K562 (cell line): ENCODE measurements around the gene ENO2. TPM values are rescaled to one million over a fixed set of nuclear protein-coding genes. Genes with fewer than 3 reads are reported as not detected.

Experiments used
- BHLHE40 ChIP-seq: IDR thresholded peaks from 2 replicates; pipeline ENCODE4 v1.6.1; 2011; ENCODE audit warnings: low read length, improper control_type of control experiment
- BRD4 ChIP-seq: fragments of 200-600 bp; sonication (generic); IDR thresholded peaks from 2 replicates; pipeline ENCODE4 v1.6.1; 2017; ENCODE audit warnings: inconsistent platforms
- CCNT2 ChIP-seq: IDR thresholded peaks from 2 replicates; pipeline ENCODE4 v1.6.1; 2011; ENCODE audit warnings: borderline replicate concordance, low read depth, mild to moderate bottlenecking, moderate library complexity, mixed read lengths, low read length; ENCODE audit not compliant: insufficient read length; ENCODE audit errors: extremely low read depth
- CHD2 ChIP-seq: IDR thresholded peaks from 2 replicates; pipeline ENCODE4 v1.6.1; 2011; ENCODE audit warnings: low read depth, low read length
- HNRNPUL1 ChIP-seq: fragments of 200-400 bp; formaldehyde crosslinking; IDR thresholded peaks from 2 replicates; pipeline ENCODE4 v1.6.1; 2017; ENCODE audit warnings: low read length
- LARP7 ChIP-seq: fragments of 450-650 bp; IDR thresholded peaks from 2 replicates; pipeline ENCODE4 v1.6.1; 2016
- MEIS2 ChIP-seq: fragments of 450-650 bp; IDR thresholded peaks from 2 replicates; pipeline ENCODE4 v1.6.1; 2014; ENCODE audit warnings: mild to moderate bottlenecking; ENCODE audit not compliant: partially characterized antibody
- NFRKB ChIP-seq: fragments of 450-650 bp; IDR thresholded peaks from 2 replicates; pipeline ENCODE4 v1.6.1; 2016; ENCODE audit warnings: low read depth
- RB1 ChIP-seq: fragments of 450-650 bp; IDR thresholded peaks from 2 replicates; pipeline ENCODE4 v1.6.1; 2017; ENCODE audit warnings: low read depth, mild to moderate bottlenecking
- SOX6 ChIP-seq: fragments of 450-650 bp; IDR thresholded peaks from 2 replicates; pipeline ENCODE4 v1.6.1; 2014; ENCODE audit warnings: mild to moderate bottlenecking
- SRSF7 ChIP-seq: fragments of 200-400 bp; formaldehyde crosslinking; optimal IDR thresholded peaks from 2 replicates; pipeline ENCODE3; 2017; ENCODE audit warnings: mild to moderate bottlenecking, low read depth, low read length
- TAL1 ChIP-seq: fragments of 450-650 bp; IDR thresholded peaks from 2 replicates; pipeline ENCODE4 v1.6.1; 2016; ENCODE audit warnings: mild to moderate bottlenecking
- TCFL5 ChIP-seq: fragments of 250-450 bp; sonication (Bioruptor Pico); conservative IDR thresholded peaks from 2 replicates; pipeline ENCODE4 v1.6.1; 2021; ENCODE audit warnings: mild to moderate bottlenecking, moderate library complexity, matching md5 sums
- U2AF1 ChIP-seq: fragments of 200-400 bp; formaldehyde crosslinking; optimal IDR thresholded peaks from 2 replicates; pipeline ENCODE3; 2017; ENCODE audit warnings: mild to moderate bottlenecking, low read depth, low read length, moderate library complexity
- ZNF232 ChIP-seq: sonication (generic); formaldehyde crosslinking; IDR thresholded peaks from 2 replicates; pipeline ENCODE4 v1.8.0; 2022; ENCODE audit warnings: mild to moderate bottlenecking, missing genetic modification reagents
- ZNF589 ChIP-seq: fragments of 200-800 bp; sonication (Bioruptor generic); IDR thresholded peaks from 2 replicates; pipeline ENCODE4 v1.6.1; 2016; ENCODE audit warnings: low read depth, missing genetic modification characterization, missing compliant biosample characterization
- polyA plus RNA-seq, 8 experiments: library from polyadenylated mRNA; depleted of rRNA in 4 of 8; stranded (reverse) in 5 of 8; unstranded in 3 of 8; fragments of >200 nt; fragmentation: Nextera tagmentation in 2 of 8; fragmentation: Illumina TruSeq in 1 of 8; extraction: Ambion mirVana in 2 of 8; extraction: Trizol in 1 of 8; gene quantifications; 2 replicates each; pipeline versions ENCODE4 v1.2.1 to v1.2.3, GENCODE V29; 2011 to 2014; ENCODE audit warnings: inconsistent platforms in 1 of 8, missing spikeins in 1 of 8
- total RNA-seq, 7 experiments: library from RNA; depleted of rRNA in 6 of 7; stranded (reverse); fragments of >200 nt in 6 of 7; fragmentation: Illumina TruSeq in 2 of 7; extraction: Trizol in 2 of 7; gene quantifications; 2 replicates each; pipeline versions ENCODE4 v1.2.1 to v1.2.3, GENCODE V29; 2011 to 2021; ENCODE audit warnings: low replicate concordance in 1 of 7
- TF ChIP-seq, protein P1 (sequence below): sonication (generic); formaldehyde crosslinking; IDR thresholded peaks from 2 replicates; pipeline ENCODE4 v1.8.0; 2022; ENCODE audit warnings: missing genetic modification reagents, mild to moderate bottlenecking, moderate library complexity, borderline replicate concordance
- TF ChIP-seq, protein P2 (sequence below): sonication (generic); formaldehyde crosslinking; IDR thresholded peaks from 2 replicates; pipeline ENCODE4 v1.8.1; 2023; ENCODE audit warnings: mild to moderate bottlenecking, missing genetic modification reagents
- TF ChIP-seq, protein P3 (sequence below), 2 experiments: fragments of 200-800 bp in 1 of 2; sonication (Bioruptor generic) in 1 of 2; sonication (generic) in 1 of 2; formaldehyde crosslinking in 1 of 2; IDR thresholded peaks in 1 of 2; conservative IDR thresholded peaks in 1 of 2; 2 replicates each; pipeline versions ENCODE4 v1.5.0 to v1.6.1; 2016 to 2020; ENCODE audit warnings: missing compliant biosample characterization in 1 of 2, missing genetic modification characterization in 1 of 2, missing genetic modification reagents in 1 of 2
- TF ChIP-seq, protein P4 (sequence below), 2 experiments: IDR thresholded peaks; 2 replicates each; pipeline ENCODE4 v1.6.1; 2012; ENCODE audit warnings: improper control_type of control experiment in 2 of 2, low read depth in 2 of 2, low read length in 2 of 2, borderline replicate concordance in 1 of 2

ENO2 gene
- total and polyA plus RNA-seq, 9 of the 15 experiments (the other 6 are each of a cell fraction or from before 2014, with no cell fraction given): 10.9 to 43.3 (median 21.0) TPM

DNA sequence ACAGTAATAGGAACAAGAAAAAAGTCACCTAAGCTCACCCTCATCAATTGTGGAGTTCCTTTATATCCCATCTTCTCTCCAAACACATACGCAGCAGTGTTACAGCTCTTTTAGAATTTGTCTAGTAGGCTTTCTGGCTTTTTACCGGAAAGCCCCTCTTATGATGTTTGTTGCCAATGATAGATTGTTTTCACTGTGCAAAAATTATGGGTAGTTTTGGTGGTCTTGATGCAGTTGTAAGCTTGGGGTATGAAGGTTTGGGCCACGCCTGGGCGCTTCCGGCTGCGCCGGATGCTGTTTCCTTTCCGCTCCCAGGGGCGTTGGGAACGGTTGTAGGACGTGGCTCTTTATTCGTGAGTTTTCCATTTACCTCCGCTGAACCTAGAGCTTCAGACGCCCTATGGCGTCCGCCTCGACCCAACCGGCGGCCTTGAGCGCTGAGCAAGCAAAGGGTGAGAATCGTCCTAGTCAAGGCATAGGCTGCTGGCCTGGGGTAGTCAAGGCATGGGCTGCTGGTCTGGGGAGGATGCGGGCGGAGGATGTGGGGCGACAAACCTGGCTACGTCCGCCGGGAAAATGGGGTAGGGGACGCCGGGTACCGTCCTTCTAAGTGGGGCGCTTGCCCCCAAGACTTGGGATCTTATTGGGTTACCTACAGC, 29.5 kb downstream of the ENO2 start, which contains the start of the genes C12orf57 and RNU7-1 (continued):
- TF ChIP-seq, protein P1, sequence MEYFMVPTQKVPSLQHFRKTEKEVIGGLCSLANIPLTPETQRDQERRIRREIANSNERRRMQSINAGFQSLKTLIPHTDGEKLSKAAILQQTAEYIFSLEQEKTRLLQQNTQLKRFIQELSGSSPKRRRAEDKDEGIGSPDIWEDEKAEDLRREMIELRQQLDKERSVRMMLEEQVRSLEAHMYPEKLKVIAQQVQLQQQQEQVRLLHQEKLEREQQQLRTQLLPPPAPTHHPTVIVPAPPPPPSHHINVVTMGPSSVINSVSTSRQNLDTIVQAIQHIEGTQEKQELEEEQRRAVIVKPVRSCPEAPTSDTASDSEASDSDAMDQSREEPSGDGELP (CRISPR knock-in tag): peak; percentile 71; the same call in 1 of the 2 replicates
- no peak for TF ChIP-seq SRSF7
- no peak for TF ChIP-seq MEIS2
- TF ChIP-seq TCFL5 (CRISPR knock-in tag): peak; percentile 56; the same call in 1 of the 2 replicates
- TF ChIP-seq CCNT2: peak; percentile 15
- no peak for TF ChIP-seq BRD4
- no peak for TF ChIP-seq ZNF232 (CRISPR knock-in tag)
- TF ChIP-seq BHLHE40: no peak
- TF ChIP-seq NFRKB: no peak
- TF ChIP-seq, protein P2, sequence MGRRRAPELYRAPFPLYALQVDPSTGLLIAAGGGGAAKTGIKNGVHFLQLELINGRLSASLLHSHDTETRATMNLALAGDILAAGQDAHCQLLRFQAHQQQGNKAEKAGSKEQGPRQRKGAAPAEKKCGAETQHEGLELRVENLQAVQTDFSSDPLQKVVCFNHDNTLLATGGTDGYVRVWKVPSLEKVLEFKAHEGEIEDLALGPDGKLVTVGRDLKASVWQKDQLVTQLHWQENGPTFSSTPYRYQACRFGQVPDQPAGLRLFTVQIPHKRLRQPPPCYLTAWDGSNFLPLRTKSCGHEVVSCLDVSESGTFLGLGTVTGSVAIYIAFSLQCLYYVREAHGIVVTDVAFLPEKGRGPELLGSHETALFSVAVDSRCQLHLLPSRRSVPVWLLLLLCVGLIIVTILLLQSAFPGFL (CRISPR knock-in tag): 0 out of 2 replicates have a peak, but pooled peaks have one; percentile 90
- peak; percentile 66 for TF ChIP-seq RB1
- TF ChIP-seq, protein P3, sequence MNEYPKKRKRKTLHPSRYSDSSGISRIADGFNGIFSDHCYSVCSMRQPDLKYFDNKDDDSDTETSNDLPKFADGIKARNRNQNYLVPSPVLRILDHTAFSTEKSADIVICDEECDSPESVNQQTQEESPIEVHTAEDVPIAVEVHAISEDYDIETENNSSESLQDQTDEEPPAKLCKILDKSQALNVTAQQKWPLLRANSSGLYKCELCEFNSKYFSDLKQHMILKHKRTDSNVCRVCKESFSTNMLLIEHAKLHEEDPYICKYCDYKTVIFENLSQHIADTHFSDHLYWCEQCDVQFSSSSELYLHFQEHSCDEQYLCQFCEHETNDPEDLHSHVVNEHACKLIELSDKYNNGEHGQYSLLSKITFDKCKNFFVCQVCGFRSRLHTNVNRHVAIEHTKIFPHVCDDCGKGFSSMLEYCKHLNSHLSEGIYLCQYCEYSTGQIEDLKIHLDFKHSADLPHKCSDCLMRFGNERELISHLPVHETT (CRISPR knock-in tag; conservative IDR thresholded peaks at IDR 0.05 in 1 of 2, IDR thresholded peaks at IDR 0.05 in 1 of 2): peak in 1 of 2 experiments; percentile 52; a peak in 1 of 4 replicates
- peak; percentile 14; the same call in 1 of the 2 replicates for TF ChIP-seq SOX6
- peak; percentile 81 for TF ChIP-seq CHD2
- TF ChIP-seq LARP7: no peak
- no peak for TF ChIP-seq U2AF1
- peak; percentile 97 for TF ChIP-seq HNRNPUL1
- TF ChIP-seq, protein P4, sequence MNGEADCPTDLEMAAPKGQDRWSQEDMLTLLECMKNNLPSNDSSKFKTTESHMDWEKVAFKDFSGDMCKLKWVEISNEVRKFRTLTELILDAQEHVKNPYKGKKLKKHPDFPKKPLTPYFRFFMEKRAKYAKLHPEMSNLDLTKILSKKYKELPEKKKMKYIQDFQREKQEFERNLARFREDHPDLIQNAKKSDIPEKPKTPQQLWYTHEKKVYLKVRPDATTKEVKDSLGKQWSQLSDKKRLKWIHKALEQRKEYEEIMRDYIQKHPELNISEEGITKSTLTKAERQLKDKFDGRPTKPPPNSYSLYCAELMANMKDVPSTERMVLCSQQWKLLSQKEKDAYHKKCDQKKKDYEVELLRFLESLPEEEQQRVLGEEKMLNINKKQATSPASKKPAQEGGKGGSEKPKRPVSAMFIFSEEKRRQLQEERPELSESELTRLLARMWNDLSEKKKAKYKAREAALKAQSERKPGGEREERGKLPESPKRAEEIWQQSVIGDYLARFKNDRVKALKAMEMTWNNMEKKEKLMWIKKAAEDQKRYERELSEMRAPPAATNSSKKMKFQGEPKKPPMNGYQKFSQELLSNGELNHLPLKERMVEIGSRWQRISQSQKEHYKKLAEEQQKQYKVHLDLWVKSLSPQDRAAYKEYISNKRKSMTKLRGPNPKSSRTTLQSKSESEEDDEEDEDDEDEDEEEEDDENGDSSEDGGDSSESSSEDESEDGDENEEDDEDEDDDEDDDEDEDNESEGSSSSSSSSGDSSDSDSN (IDR thresholded peaks at IDR 0.05; ENCODE audit: borderline replicate concordance in 1 of 2, low read depth in 2 of 2, low read length in 2 of 2): no peak
- 0 out of 2 replicates have a peak, but pooled peaks have one; percentile 10 for TF ChIP-seq ZNF589
- no peak for TF ChIP-seq TAL1
